Adipose tissue (tissue), 3 donors: ENCODE results near the gene EPHB1. TPM values are rescaled to one million over a fixed set of nuclear protein-coding genes. Genes with fewer than 3 reads are reported as not detected.
"Not testable (repeated sequence)": the region's sequence is repeated elsewhere in the genome, so short reads cannot be mapped to it uniquely, and the experiment has no call there.

Experiments
- H3K27ac ChIP-seq: one replicate; pipeline ENCODE4 v1.5.1; 2013; ENCODE audit warnings: low read depth, low read length
- WGBS, 3 donors: extraction: QIAGEN DNeasy Blood & Tissue Kit; methylation state at CpG; one replicate each; pipeline ENCODE4 v1.1.7; 2013; 5-methylcytosine and 5-hydroxymethylcytosine counted together
- polyA plus RNA-seq, 3 donors: library from polyadenylated mRNA; stranded (reverse); fragments of 200-250 nt; gene quantifications; one replicate each; pipeline ENCODE4 v1.2.3, GENCODE V29; 2013
- donor health status: healthy with polysubstance abuse.
- donor health status: Bipolar disorder and iron deficiency.
- donor health status: healthy.

The EPHB1 gene
- polyA plus RNA-seq, 3 donors: 0.14 to 1.0 (median 0.49) TPM

- H3K27ac ChIP-seq: no peak overlapping the region
- WGBS, 3 donors: 72 to 87% (median 80%) methylated on average over 7 of the region's 7 CpGs
Observed at GRCh38 chr3:134992180-134992579, 197.1 kb downstream of the EPHB1 start.

- H3K27ac ChIP-seq: no peak overlapping the region
- WGBS, 3 donors: 0 to 76% (median 56%) methylated on average over 1 of the region's 1 CpG
Observed at GRCh38 chr3:134992586-134992985, 197.5 kb downstream of the EPHB1 start.

- 50 to 62% (median 50%) methylated on average over 1 of the region's 1 CpG for WGBS, 3 donors
- no peak overlapping the region for H3K27ac ChIP-seq
Observed at GRCh38 chr3:134993011-134993410, 198.0 kb downstream of the EPHB1 start.

- H3K27ac ChIP-seq: no peak overlapping the region
Observed at GRCh38 chr3:134998158-134998557, 203.1 kb downstream of the EPHB1 start.

- 50 to 64% (median 58%) methylated on average over 3 of the region's 3 CpGs for WGBS, 3 donors
Observed at GRCh38 chr3:134998855-134999254, 203.8 kb downstream of the EPHB1 start.

GRCh38 chr3:135000465-135000864 is 205.4 kb downstream of the EPHB1 start:
- 41 to 59% (median 58%) methylated on average over 4 of the region's 4 CpGs for WGBS, 3 donors

More at GRCh38 chr3:134998855-134999254, 203.8 kb downstream of the EPHB1 start:
- no peak overlapping the region for H3K27ac ChIP-seq

GRCh38 chr3:135005616-135006015 is 210.6 kb downstream of the EPHB1 start:
- WGBS, 3 donors: 94 to 95% (median 94%) methylated on average over 10 to 18 of the region's 19 CpGs
- H3K27ac ChIP-seq: not testable (repeated sequence)

More at GRCh38 chr3:135000465-135000864, 205.4 kb downstream of the EPHB1 start:
- H3K27ac ChIP-seq: no peak overlapping the region

GRCh38 chr3:135007607-135008006 is 212.5 kb downstream of the EPHB1 start:
- no peak overlapping the region for H3K27ac ChIP-seq
- WGBS, 3 donors: 40 to 61% (median 50%) methylated on average over 7 of the region's 7 CpGs

GRCh38 chr3:135008326-135008725 is 213.3 kb downstream of the EPHB1 start:
- WGBS, 3 donors: 75 to 89% (median 83%) methylated on average over 2 of the region's 2 CpGs
- H3K27ac ChIP-seq: no peak overlapping the region

- WGBS, 3 donors: 86 to 92% (median 89%) methylated on average over 2 of the region's 2 CpGs
- H3K27ac ChIP-seq: no peak overlapping the region
Observed at GRCh38 chr3:135009014-135009413, 214.0 kb downstream of the EPHB1 start.

- 91 to 97% (median 96%) methylated on average over 3 of the region's 3 CpGs for WGBS, 3 donors
- H3K27ac ChIP-seq: no peak overlapping the region
Observed at GRCh38 chr3:135012101-135012500, 217.0 kb downstream of the EPHB1 start.

GRCh38 chr3:135013206-135013605 is 218.1 kb downstream of the EPHB1 start:
- no peak overlapping the region for H3K27ac ChIP-seq
- WGBS, 3 donors: 86 to 94% (median 91%) methylated on average over 8 of the region's 8 CpGs

- 0 to 62% (median 47%) methylated on average over 1 of the region's 1 CpG for WGBS, 3 donors
- no peak overlapping the region for H3K27ac ChIP-seq
Observed at GRCh38 chr3:135014566-135014965, 219.5 kb downstream of the EPHB1 start.

- 72 to 77% (median 74%) methylated on average over 9 of the region's 9 CpGs for WGBS, 3 donors
- no peak overlapping the region for H3K27ac ChIP-seq
Observed at GRCh38 chr3:135017003-135017893, 222.2 kb downstream of the EPHB1 start.

- H3K27ac ChIP-seq: no peak overlapping the region
- WGBS, 3 donors: 80 to 88% (median 86%) methylated on average over 7 of the region's 7 CpGs
Observed at GRCh38 chr3:135018149-135018923, 223.3 kb downstream of the EPHB1 start.

- WGBS, 3 donors: 73 to 79% (median 76%) methylated on average over 3 of the region's 3 CpGs
Observed at GRCh38 chr3:135020181-135020580, 225.1 kb downstream of the EPHB1 start.

GRCh38 chr3:135023996-135024658 is 229.1 kb downstream of the EPHB1 start:
- H3K27ac ChIP-seq: no peak overlapping the region
- 46 to 65% (median 48%) methylated on average over 9 of the region's 9 CpGs for WGBS, 3 donors

More at GRCh38 chr3:135020181-135020580, 225.1 kb downstream of the EPHB1 start:
- no peak overlapping the region for H3K27ac ChIP-seq

GRCh38 chr3:135030768-135031615 is 235.9 kb downstream of the EPHB1 start:
- WGBS, 3 donors: 15 to 27% (median 23%) methylated on average over 25 to 26 of the region's 27 CpGs

More at GRCh38 chr3:135030768-135031615, 235.9 kb downstream of the EPHB1 start:
- not testable (repeated sequence) for H3K27ac ChIP-seq
